CD4-positive, CD25-positive, alpha-beta regulatory T cell (primary cell): ENCODE results near the gene SORBS2. TPM values are rescaled to one million over a fixed set of nuclear protein-coding genes. Genes with fewer than 3 reads are reported as not detected.

Source experiments
- ATAC-seq, 2 donors: fragments of 150-1000 bp; cut with Tn5 transposase; one replicate each; pipeline ENCODE4 v1.10.0; 2021; ENCODE audit warnings: low read depth in 2 of 2, moderate number of reproducible peaks in 2 of 2, moderate library complexity in 1 of 2
- DNase-seq, 3 donors: peaks; one replicate each; pipeline versions ENCODE4 v3.0.0 to v3.0.0-alpha.2; 2012 to 2022; ENCODE audit warnings: mixed read lengths in 1 of 3
- H3K27ac ChIP-seq: one replicate; pipeline ENCODE4 v1.7.0; 2013; ENCODE audit warnings: mild to moderate bottlenecking, low read length; ENCODE audit not compliant: insufficient read depth, poor library complexity, severe bottlenecking
- H3K27me3 ChIP-seq: one replicate; pipeline ENCODE4 v1.7.0; 2013; ENCODE audit warnings: low read length; ENCODE audit not compliant: control insufficient read depth, insufficient read depth
- H3K36me3 ChIP-seq: one replicate; pipeline ENCODE4 v1.7.0; 2013; ENCODE audit warnings: mild to moderate bottlenecking, low read length, moderate library complexity; ENCODE audit not compliant: control insufficient read depth, insufficient read depth
- H3K4me1 ChIP-seq: 2 replicates; pipeline ENCODE4 v1.7.0; 2013; ENCODE audit warnings: mild to moderate bottlenecking, low read length; ENCODE audit not compliant: insufficient read depth, control insufficient read depth, poor library complexity, severe bottlenecking
- H3K4me3 ChIP-seq: one replicate; pipeline ENCODE4 v1.7.0; 2013; ENCODE audit warnings: low read depth, mild to moderate bottlenecking, low read length, moderate library complexity
- H3K9me3 ChIP-seq, 2 experiments: 1 replicate in 1 of 2; 2 replicates in 1 of 2; pipeline ENCODE4 v1.7.0; 2013; ENCODE audit warnings: low read length in 2 of 2, mild to moderate bottlenecking in 1 of 2, moderate library complexity in 1 of 2; ENCODE audit not compliant: control insufficient read depth in 2 of 2
- H3K27ac Mint-ChIP-seq, 3 donors: one replicate each; pipeline ENCODE4 v1.8.0; 2020 to 2022; ENCODE audit warnings: mild to moderate bottlenecking in 3 of 3, mixed read lengths in 3 of 3, moderate library complexity in 2 of 3
- H3K27me3 Mint-ChIP-seq: one replicate; pipeline ENCODE4 v1.8.0; 2022; ENCODE audit warnings: mild to moderate bottlenecking, mixed read lengths
- H3K36me3 Mint-ChIP-seq: one replicate; pipeline ENCODE4 v1.8.0; 2020; ENCODE audit warnings: mixed read lengths
- H3K4me1 Mint-ChIP-seq, 4 donors: one replicate each; pipeline ENCODE4 v1.8.0; 2020 to 2022; ENCODE audit warnings: mixed read lengths in 4 of 4, mild to moderate bottlenecking in 1 of 4
- H3K4me3 Mint-ChIP-seq, 4 donors: one replicate each; pipeline ENCODE4 v1.8.0; 2020 to 2022; ENCODE audit warnings: mild to moderate bottlenecking in 4 of 4, mixed read lengths in 4 of 4, moderate library complexity in 3 of 4
- H3K9me3 Mint-ChIP-seq, 7 donors: one replicate each; pipeline ENCODE4 v1.8.0; 2020 to 2022; ENCODE audit warnings: mixed read lengths in 7 of 7, mild to moderate bottlenecking in 3 of 7, moderate library complexity in 2 of 7
- polyA plus RNA-seq, 4 donors: library from polyadenylated mRNA; unstranded; fragments of 300-500 nt; fragmentation: Illumina TruSeq; gene quantifications; one replicate each; pipeline ENCODE4 v1.2.3, GENCODE V29; 2021
- total RNA-seq: library from RNA; stranded (reverse); gene quantifications from one replicate; pipeline ENCODE4 v1.2.3, GENCODE V29; 2022

Gene SORBS2
- total and polyA plus RNA-seq, 5 donors from 2014 or later: 0.07 TPM; not detected in 4

DNA sequence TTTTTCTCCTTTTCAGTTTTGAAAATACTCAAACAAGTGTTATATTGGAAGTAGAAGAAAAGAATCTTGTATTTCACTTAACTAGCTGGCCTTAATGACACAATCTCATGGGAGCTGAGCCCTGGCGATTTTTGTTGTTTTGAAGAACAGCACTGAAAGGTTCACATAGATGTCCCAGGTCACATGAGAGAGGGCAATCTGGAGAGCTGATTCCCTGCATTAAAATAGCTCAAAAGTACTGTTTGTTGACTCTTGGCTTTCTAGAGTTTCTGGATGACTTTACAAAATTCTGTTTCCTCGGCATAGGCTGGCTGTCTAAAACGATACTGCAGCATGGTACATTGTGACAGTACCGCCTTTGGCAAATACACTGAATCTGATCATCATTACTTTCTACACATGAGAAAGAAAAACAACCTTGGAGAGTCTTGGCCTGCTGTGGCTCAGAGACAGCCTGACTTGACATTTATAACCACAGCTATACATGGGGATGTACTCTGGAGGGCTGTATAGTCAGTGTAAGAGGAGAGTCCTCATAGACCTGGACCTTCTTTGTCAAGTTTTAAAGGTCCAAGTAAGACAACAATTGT, 156.9 kb downstream of the SORBS2 start:
- H3K27ac ChIP-seq: no peak overlapping the region
- ATAC-seq (no peak), DNase-seq (no peak)
- H3K9me3 ChIP-seq: no peaks in the 10 kb centered on the region
- Mint-ChIP-seq H3K4me3 (no peak overlapping the region), H3K27ac (no peak overlapping the region), H3K36me3 (no peaks in the 10 kb centered on the region), H3K9me3 (peaks cover 0 to 1% (median 0%) of the 10 kb centered on the region in 7 donors), H3K4me1 (no peaks in the 10 kb centered on the region), H3K27me3 (no peaks in the 10 kb centered on the region)
- no peaks in the 10 kb centered on the region for H3K4me1 ChIP-seq
- H3K4me3 ChIP-seq: no peak overlapping the region
- H3K27me3 ChIP-seq: no peaks in the 10 kb centered on the region
- H3K36me3 ChIP-seq: no peaks in the 10 kb centered on the region

DNA sequence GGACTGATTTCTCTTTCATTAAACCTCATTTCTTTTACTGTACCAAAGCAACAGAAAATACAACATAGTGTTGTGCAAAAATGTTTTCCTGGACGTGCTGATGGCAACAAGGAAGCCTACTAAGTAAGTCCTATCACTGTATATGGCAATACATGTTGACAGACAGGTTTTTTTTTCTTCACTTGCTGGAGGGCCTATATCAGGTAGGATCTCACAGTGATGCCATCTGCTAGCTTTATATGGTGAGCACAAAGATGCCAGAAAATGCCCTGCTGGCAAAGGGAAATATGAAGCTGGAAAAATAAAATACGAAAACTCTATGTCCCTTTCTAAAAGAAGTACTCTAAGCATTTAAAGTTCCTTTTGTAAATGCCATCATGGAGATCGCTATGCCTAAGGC, 157.7 kb downstream of the SORBS2 start:
- H3K27ac ChIP-seq: no peak overlapping the region
- H3K9me3 ChIP-seq: no peaks in the 10 kb centered on the region
- no peaks in the 10 kb centered on the region for H3K36me3 ChIP-seq
- H3K4me1 ChIP-seq: no peaks in the 10 kb centered on the region
- no peak overlapping the region for H3K4me3 ChIP-seq
- peaks cover 0 to 1% (median 0%) of the 10 kb centered on the region in 7 donors for H3K9me3 Mint-ChIP-seq
- no peak for ATAC-seq
- H3K36me3 Mint-ChIP-seq: no peaks in the 10 kb centered on the region
- no peaks in the 10 kb centered on the region for H3K27me3 ChIP-seq
- H3K4me1 Mint-ChIP-seq: no peaks in the 10 kb centered on the region
- H3K4me3 Mint-ChIP-seq: no peak overlapping the region
- DNase-seq: no peak
- H3K27ac Mint-ChIP-seq: no peak overlapping the region
- H3K27me3 Mint-ChIP-seq: no peaks in the 10 kb centered on the region

DNA sequence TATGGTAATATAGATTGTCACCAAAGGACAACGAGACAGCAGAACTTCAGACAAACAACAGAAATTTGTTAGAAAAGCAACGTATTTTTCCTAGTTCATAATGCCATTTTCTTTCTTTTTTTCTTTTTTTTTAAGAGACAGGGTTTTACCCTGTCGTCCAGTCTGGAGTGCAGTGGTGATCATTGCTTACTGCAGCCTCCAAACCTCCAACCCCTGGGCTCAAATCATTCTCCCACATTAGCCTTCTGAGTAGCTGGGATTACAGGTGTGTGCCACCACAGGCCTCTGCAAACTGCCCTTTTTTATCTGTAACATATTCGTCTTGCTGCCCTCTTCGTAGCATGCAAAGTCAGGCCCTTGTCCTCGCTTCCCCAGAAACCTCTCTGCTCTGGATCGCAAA, 160.1 kb downstream of the SORBS2 start:
- Histone ChIP-seq H3K36me3 (no peaks in the 10 kb centered on the region), H3K4me3 (no peak overlapping the region), H3K9me3 (no peaks in the 10 kb centered on the region), H3K4me1 (no peaks in the 10 kb centered on the region), H3K27ac (no peak overlapping the region), H3K27me3 (no peaks in the 10 kb centered on the region)
- ATAC-seq (no peak), DNase-seq (no peak)
- Mint-ChIP-seq H3K4me1 (no peaks in the 10 kb centered on the region), H3K4me3 (no peak overlapping the region), H3K36me3 (no peaks in the 10 kb centered on the region), H3K27me3 (no peaks in the 10 kb centered on the region), H3K9me3 (peaks cover 0 to 2% (median 0%) of the 10 kb centered on the region in 7 donors), H3K27ac (no peak overlapping the region)

DNA sequence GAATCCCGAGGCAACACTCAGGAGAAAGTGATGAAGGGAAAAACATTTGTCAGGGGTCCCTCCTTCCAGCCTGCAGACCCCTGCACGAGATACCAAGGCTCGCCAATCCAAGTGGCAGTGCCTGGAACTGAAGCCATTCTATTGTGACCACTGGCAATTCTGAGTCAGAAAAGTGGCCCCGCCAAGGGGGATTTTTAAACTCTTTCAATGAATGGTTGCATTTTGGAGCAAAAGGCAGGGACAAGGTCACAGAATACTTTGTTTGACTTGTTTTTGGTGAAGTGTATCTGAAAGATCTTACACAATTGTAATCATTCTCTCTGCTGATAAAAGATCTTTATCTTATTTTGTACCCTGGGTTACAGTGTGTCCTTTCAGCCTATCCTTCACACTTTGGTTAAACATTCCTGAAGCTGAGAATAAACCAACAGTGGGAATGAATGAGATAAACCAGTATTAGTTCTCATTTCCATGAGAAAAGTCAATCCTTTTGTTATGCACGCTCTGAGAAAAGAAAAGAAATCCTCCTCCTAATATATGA, 160.8 kb downstream of the SORBS2 start:
- ATAC-seq: no peak
- no peak overlapping the region for H3K4me3 Mint-ChIP-seq
- H3K4me1 Mint-ChIP-seq: no peaks in the 10 kb centered on the region

DNA sequence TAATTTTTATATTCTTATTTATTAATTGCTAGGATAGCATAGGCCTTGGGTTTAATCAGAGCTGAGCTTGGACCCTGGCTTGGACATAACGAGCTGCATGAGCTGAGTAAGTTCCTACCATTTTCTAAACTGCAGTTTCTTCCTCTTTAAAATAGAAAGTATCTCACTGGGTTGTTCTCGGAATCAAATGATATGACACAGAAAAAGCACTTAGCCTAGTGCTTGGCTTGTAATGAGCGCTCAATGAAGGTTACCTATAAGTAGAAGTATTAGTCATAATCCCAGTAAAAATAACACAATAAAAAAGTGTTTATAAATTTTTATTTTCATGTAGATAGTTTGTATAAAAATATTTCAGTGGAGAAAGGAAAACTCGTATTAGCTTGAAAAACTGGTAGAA, 163.4 kb downstream of the SORBS2 start:
- ATAC-seq (no peak), DNase-seq (no peak)
- Mint-ChIP-seq H3K4me3 (no peak overlapping the region), H3K27ac (no peak overlapping the region), H3K9me3 (peaks cover 0 to 2% (median 0%) of the 10 kb centered on the region in 7 donors), H3K27me3 (no peaks in the 10 kb centered on the region), H3K4me1 (no peaks in the 10 kb centered on the region), H3K36me3 (no peaks in the 10 kb centered on the region)
- Histone ChIP-seq H3K36me3 (no peaks in the 10 kb centered on the region), H3K4me3 (no peak overlapping the region), H3K27ac (no peak overlapping the region), H3K9me3 (no peaks in the 10 kb centered on the region), H3K4me1 (no peaks in the 10 kb centered on the region), H3K27me3 (no peaks in the 10 kb centered on the region)

More for the DNA sequence above, 160.8 kb downstream of the SORBS2 start:
- no peak overlapping the region for H3K4me3 ChIP-seq
- Mint-ChIP-seq H3K9me3 (peaks cover 0 to 2% (median 0%) of the 10 kb centered on the region in 7 donors), H3K27me3 (no peaks in the 10 kb centered on the region), H3K27ac (no peak overlapping the region), H3K36me3 (no peaks in the 10 kb centered on the region)
- H3K27ac ChIP-seq: no peak overlapping the region
- no peak for DNase-seq
- no peaks in the 10 kb centered on the region for H3K36me3 ChIP-seq
- no peaks in the 10 kb centered on the region for H3K4me1 ChIP-seq
- no peaks in the 10 kb centered on the region for H3K9me3 ChIP-seq
- no peaks in the 10 kb centered on the region for H3K27me3 ChIP-seq

DNA sequence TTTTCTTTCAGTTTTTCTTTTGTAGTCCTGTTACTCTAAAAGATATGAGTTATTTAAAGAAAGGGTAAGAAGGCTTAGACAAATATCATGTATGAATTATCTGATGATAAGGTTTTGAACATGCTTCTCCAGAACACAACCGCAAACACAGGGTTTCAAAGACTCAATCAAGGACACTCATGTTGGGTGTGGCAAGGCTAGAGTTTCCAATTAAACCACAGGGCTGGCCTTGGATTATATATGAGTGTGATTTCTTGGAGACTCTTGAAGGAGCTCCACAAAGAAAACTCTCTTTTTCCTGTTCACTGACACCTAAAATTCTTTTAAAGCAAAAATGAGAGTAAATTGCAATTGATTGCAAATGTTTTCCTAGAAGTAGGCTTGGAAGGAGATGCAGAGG, 166.6 kb downstream of the SORBS2 start:
- Histone ChIP-seq H3K9me3 (no peaks in the 10 kb centered on the region), H3K4me3 (no peak overlapping the region), H3K36me3 (no peaks in the 10 kb centered on the region), H3K27me3 (no peaks in the 10 kb centered on the region), H3K4me1 (no peaks in the 10 kb centered on the region), H3K27ac (no peak overlapping the region)
- Mint-ChIP-seq H3K36me3 (no peaks in the 10 kb centered on the region), H3K27me3 (peaks cover 11% of the 10 kb centered on the region), H3K27ac (no peak overlapping the region), H3K9me3 (peaks cover 0 to 2% (median 0%) of the 10 kb centered on the region in 7 donors), H3K4me1 (no peaks in the 10 kb centered on the region), H3K4me3 (no peak overlapping the region)
- no peak for DNase-seq
- ATAC-seq: no peak

DNA sequence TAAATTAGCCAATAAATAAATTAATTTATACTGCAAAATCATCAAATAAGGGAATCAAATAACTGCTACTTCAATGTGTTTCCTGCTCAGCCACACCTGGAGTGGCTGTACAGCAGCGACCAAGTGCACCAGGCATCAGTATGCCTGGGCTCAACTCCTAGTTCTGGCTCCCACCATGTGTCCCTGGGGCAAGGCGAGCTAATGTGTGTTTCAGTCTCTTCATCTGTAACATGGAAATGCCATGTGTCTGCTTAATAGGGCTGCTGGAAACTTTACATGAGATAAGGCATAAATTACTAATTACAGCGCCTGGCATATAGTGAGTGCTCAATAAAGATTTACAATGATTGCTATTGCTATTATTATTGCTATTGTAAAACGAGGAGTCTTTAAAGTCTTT, 167.6 kb downstream of the SORBS2 start:
- H3K27me3 Mint-ChIP-seq: peaks cover 13% of the 10 kb centered on the region
- Histone ChIP-seq H3K27me3 (no peaks in the 10 kb centered on the region), H3K27ac (no peak overlapping the region), H3K36me3 (no peaks in the 10 kb centered on the region), H3K9me3 (no peaks in the 10 kb centered on the region), H3K4me3 (no peak overlapping the region), H3K4me1 (no peaks in the 10 kb centered on the region)
- no peak overlapping the region for H3K4me3 Mint-ChIP-seq
- H3K4me1 Mint-ChIP-seq: no peaks in the 10 kb centered on the region
- no peaks in the 10 kb centered on the region for H3K36me3 Mint-ChIP-seq
- no peak overlapping the region for H3K27ac Mint-ChIP-seq
- DNase-seq (no peak), ATAC-seq (no peak)
- peaks cover 0 to 2% (median 0%) of the 10 kb centered on the region in 7 donors for H3K9me3 Mint-ChIP-seq

DNA sequence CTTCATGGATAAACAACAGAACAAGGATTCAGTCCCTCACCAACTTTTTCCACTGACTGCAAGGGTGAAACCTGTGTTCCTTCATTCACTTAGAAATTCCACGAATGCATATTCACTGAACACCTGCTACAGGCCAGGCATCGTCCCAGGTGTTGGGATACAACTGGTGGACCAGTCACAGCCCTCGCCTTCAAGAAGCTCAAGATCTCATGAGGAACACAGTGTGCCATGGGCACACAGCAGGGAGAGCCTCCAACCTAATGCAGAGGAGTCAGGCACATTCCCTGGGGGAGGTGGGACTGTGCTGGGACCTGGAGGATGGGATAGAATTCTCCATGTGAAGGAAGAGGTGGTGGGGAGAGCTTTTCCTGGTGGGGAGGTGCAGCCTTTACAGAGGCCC, 169.1 kb downstream of the SORBS2 start:
- DNase-seq: no peak
- no peaks in the 10 kb centered on the region for H3K4me1 ChIP-seq

More for the DNA sequence above, 169.1 kb downstream of the SORBS2 start:
- peaks cover 0 to 2% (median 0%) of the 10 kb centered on the region in 4 donors for H3K4me1 Mint-ChIP-seq
- H3K27ac Mint-ChIP-seq: no peak overlapping the region
- no peak overlapping the region for H3K4me3 Mint-ChIP-seq
- no peaks in the 10 kb centered on the region for H3K9me3 Mint-ChIP-seq
- Histone ChIP-seq H3K9me3 (no peaks in the 10 kb centered on the region), H3K36me3 (no peaks in the 10 kb centered on the region), H3K27me3 (peaks cover 3% of the 10 kb centered on the region), H3K4me3 (no peak overlapping the region), H3K27ac (no peak overlapping the region)
- ATAC-seq: no peak
- H3K27me3 Mint-ChIP-seq: peaks cover 21% of the 10 kb centered on the region
- H3K36me3 Mint-ChIP-seq: no peaks in the 10 kb centered on the region
